ENCODE measurements around the gene MAP1LC3A. TPM values are rescaled to one million over a fixed set of nuclear protein-coding genes. Genes with fewer than 3 reads are reported as not detected.

The MAP1LC3A gene
- total RNA-seq, 1 donor from 2014 or later, result 17.5 TPM

DNA sequence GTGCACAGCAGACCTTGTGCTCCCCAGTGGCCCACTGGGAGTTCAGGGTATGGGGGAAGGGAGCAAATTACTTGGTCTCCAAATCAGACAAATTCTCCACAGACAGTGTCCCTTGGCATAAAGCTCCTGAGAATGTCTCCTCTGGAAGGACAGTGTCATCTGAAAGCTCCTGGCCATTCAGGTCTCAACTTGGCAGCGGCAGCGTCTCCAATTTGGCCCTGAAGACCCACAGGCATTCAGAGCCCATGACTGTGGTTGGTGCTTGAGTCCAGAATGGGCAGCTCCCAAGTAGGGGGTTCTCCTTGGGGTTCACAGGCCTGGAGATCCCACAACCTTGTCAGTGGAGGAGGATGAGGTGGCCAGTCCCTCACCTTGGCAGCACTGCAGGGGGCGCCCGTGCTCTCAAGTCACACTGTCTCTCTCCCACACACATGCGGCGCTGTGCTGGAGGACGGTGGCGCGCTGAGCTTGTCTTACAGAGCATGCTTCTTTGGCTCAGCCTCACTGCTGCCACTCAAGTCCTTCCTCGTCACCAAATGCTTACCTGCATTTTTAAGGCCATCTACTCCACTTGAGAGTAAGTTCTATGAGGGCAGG lies 21.6 kb upstream of the MAP1LC3A start:
- peak overlapping the region; percentile 29 for H3K4me3 Mint-ChIP-seq
- H3K9me3 Mint-ChIP-seq, result no peaks in the 10 kb centered on the region
- TF ChIP-seq, protein P1, sequence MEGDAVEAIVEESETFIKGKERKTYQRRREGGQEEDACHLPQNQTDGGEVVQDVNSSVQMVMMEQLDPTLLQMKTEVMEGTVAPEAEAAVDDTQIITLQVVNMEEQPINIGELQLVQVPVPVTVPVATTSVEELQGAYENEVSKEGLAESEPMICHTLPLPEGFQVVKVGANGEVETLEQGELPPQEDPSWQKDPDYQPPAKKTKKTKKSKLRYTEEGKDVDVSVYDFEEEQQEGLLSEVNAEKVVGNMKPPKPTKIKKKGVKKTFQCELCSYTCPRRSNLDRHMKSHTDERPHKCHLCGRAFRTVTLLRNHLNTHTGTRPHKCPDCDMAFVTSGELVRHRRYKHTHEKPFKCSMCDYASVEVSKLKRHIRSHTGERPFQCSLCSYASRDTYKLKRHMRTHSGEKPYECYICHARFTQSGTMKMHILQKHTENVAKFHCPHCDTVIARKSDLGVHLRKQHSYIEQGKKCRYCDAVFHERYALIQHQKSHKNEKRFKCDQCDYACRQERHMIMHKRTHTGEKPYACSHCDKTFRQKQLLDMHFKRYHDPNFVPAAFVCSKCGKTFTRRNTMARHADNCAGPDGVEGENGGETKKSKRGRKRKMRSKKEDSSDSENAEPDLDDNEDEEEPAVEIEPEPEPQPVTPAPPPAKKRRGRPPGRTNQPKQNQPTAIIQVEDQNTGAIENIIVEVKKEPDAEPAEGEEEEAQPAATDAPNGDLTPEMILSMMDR (conservative IDR thresholded peaks at IDR 0.05), result peak; percentile 50
- no peaks in the 10 kb centered on the region for H3K27me3 Mint-ChIP-seq (ENCODE audit: low read depth)
- peaks cover 27% of the 10 kb centered on the region for H3K36me3 Mint-ChIP-seq (ENCODE audit: low read depth)
- DNase-seq (ENCODE audit: low read depth, low spot score), result peak; percentile 57
- no peaks in the 10 kb centered on the region for H3K4me1 Mint-ChIP-seq
- no peak overlapping the region for H3K27ac Mint-ChIP-seq (ENCODE audit: unreplicated experiment)

DNA sequence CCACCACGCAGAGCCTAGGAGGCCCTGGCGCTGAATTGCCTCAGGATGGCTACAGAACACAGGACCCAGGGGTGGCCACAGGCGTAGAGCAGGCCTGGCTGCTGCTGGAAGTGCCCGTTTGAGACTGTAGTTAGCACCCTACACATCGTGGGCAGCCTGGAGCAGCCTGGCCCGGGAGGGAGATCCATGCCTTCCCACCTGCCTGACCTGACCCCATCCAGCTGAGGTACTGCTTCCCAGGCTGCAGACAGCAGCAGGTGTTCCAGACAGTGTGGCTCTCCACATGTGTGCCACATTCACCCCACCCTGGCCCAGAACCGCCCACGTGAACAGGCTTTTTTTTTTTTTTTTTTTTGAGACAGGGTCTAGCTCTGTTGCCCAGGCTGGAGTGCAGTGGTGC lies 20.9 kb upstream of the MAP1LC3A start:
- DNase-seq (ENCODE audit: low read depth, low spot score), result no peak
- H3K27ac Mint-ChIP-seq (ENCODE audit: unreplicated experiment), result no peak overlapping the region
- H3K4me1 Mint-ChIP-seq, result no peaks in the 10 kb centered on the region
- H3K36me3 Mint-ChIP-seq (ENCODE audit: low read depth), result peaks cover 27% of the 10 kb centered on the region
- TF ChIP-seq, protein P1 (conservative IDR thresholded peaks at IDR 0.05), result no peak
- no peak overlapping the region for H3K4me3 Mint-ChIP-seq
- no peaks in the 10 kb centered on the region for H3K27me3 Mint-ChIP-seq (ENCODE audit: low read depth)
- no peaks in the 10 kb centered on the region for H3K9me3 Mint-ChIP-seq

DNA sequence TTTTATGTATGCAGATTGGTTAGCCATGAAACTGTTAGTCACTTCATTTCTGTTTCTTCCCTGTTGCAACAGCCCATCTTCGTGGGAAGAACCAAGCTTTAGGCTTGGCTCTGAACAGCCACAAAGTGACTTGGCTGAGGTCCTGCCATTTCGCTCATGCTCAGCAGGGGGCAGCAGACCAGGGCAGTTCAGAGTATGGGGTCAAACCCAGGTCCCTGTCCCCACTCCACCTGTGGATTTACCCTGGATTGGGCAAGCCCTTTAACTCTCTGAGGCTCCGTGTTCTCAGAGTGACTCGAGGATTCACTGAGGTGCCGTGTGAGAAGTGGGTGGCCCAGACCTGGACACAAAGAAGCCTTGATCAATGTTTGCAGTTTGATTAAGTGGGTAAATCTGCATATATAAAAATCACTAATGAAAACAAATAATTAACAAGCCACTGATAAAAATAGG lies 19.8 kb upstream of the MAP1LC3A start:
- Mint-ChIP-seq H3K36me3 (ENCODE audit: low read depth) (peaks cover 27% of the 10 kb centered on the region), H3K4me3 (no peak overlapping the region), H3K4me1 (no peaks in the 10 kb centered on the region), H3K27ac (ENCODE audit: unreplicated experiment) (no peak overlapping the region), H3K9me3 (no peaks in the 10 kb centered on the region), H3K27me3 (ENCODE audit: low read depth) (no peaks in the 10 kb centered on the region)
- peak; percentile 59 for DNase-seq (ENCODE audit: low read depth, low spot score)
- TF ChIP-seq, protein P1 (conservative IDR thresholded peaks at IDR 0.05), result peak; percentile 85

DNA sequence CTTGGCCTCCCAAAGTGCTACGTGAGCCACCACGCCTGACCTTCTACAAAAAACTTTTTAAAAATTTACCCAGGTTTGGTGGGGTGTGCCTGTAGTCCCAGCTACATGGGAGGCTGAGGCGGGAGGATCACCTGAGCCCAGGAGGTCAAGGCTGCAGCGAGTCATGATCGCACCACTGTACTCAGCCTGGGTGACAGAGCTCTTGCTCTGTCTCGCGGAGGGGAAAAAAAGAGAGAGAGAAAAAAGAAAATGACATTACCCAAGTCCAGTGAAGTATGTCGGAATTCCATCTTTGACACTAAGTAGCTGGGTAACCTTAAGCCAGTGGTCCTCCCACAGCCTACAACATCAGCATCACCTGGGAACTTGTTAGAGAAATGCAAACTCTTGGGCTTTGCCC lies 18.8 kb upstream of the MAP1LC3A start:
- Mint-ChIP-seq H3K27ac (ENCODE audit: unreplicated experiment) (no peak overlapping the region), H3K4me1 (peaks cover 5% of the 10 kb centered on the region), H3K27me3 (ENCODE audit: low read depth) (peaks cover 1% of the 10 kb centered on the region), H3K36me3 (ENCODE audit: low read depth) (peaks cover 22% of the 10 kb centered on the region), H3K4me3 (no peak overlapping the region), H3K9me3 (no peaks in the 10 kb centered on the region)
- no peak for DNase-seq (ENCODE audit: low read depth, low spot score)
- TF ChIP-seq, protein P1 (conservative IDR thresholded peaks at IDR 0.05), result no peak

DNA sequence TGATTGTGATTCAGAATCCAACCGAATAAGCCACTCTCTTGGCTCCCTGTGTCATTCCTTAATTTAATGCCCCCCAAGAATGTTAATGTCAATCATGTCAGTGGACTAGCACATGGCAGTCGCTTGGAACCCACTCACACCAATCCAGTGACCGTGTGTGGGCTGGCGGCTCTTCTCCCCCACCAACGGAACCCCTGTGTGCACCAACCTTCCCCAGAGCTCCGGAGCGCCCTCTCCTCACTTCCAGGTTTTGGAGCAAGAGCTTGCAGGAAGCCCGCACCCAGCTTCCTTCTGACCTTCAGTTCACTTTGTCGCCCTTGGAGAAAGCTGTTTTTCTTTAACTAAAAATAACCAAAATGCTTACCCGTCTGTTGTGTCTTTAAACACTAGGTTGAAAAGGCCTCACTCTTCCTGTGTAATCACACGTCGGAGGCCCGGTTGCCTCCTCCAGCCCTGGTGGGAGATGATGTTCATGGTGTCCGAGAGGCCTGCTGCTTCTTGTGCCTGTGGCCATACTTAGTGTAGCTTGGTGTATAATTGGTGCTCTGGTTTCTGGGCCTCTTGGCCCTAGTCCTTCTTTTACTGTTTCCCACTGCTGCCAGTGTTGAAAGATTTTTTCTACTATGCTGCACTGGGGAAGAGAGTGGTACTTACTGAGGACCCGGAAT lies 17.8 kb upstream of the MAP1LC3A start:
- no peak overlapping the region for H3K4me3 Mint-ChIP-seq
- TF ChIP-seq, protein P1 (conservative IDR thresholded peaks at IDR 0.05), result no peak
- peaks cover 18% of the 10 kb centered on the region for H3K36me3 Mint-ChIP-seq (ENCODE audit: low read depth)
- H3K27ac Mint-ChIP-seq (ENCODE audit: unreplicated experiment), result no peak overlapping the region
- peaks cover 6% of the 10 kb centered on the region for H3K27me3 Mint-ChIP-seq (ENCODE audit: low read depth)
- peaks cover 5% of the 10 kb centered on the region for H3K4me1 Mint-ChIP-seq
- H3K9me3 Mint-ChIP-seq, result no peaks in the 10 kb centered on the region
- DNase-seq (ENCODE audit: low read depth, low spot score), result no peak
